NCI-H510A (cell line): Measurements from ENCODE around the gene ACOT7.
"Not testable (repeated sequence)": the region's sequence is repeated elsewhere in the genome, so short reads cannot be mapped to it uniquely, and the experiment has no call there.

ENCODE experiments used
- DNase-seq: peaks from one replicate; lab custom pipeline; 2025; lab: John Stamatoyannopoulos, UW

ACOT7 gene

GRCh38 chr1:6234502-6235295 is 158.9 kb downstream of the ACOT7 start:
- DNase-seq: no peak

GRCh38 chr1:6233376-6233775 is 160.2 kb downstream of the ACOT7 start:
- DNase-seq: no peak

GRCh38 chr1:6225651-6226050 is 167.9 kb downstream of the ACOT7 start:
- no peak for DNase-seq

- no peak for DNase-seq
Measured at GRCh38 chr1:6224718-6225117, 168.8 kb downstream of the ACOT7 start.

GRCh38 chr1:6223617-6224016 is 169.9 kb downstream of the ACOT7 start:
- no peak for DNase-seq

- no peak for DNase-seq
Measured at GRCh38 chr1:6222636-6223035, 170.9 kb downstream of the ACOT7 start.

GRCh38 chr1:6221210-6221784 is 172.3 kb downstream of the ACOT7 start:
- no peak for DNase-seq

GRCh38 chr1:6220236-6220635 is 173.3 kb downstream of the ACOT7 start:
- no peak for DNase-seq

- not testable (repeated sequence) for DNase-seq
Measured at GRCh38 chr1:6219641-6220040, 173.9 kb downstream of the ACOT7 start.

- no peak for DNase-seq
Measured at GRCh38 chr1:6218375-6219164, 175.0 kb downstream of the ACOT7 start.
